Heart left ventricle (tissue), 16 donors: ENCODE results near the gene NVL. TPM values are rescaled to one million over a fixed set of nuclear protein-coding genes. Genes with fewer than 3 reads are reported as not detected.

Source experiments
- ATAC-seq, 4 donors: fragments of 200-7000 bp; cut with Tn5 transposase; one replicate each; pipeline ENCODE4 v1.9.1; 2020 to 2022; ENCODE audit warnings: moderate library complexity in 4 of 4, mild to moderate bottlenecking in 3 of 4, moderate number of reproducible peaks in 1 of 4
- DNase-seq, 5 donors: peaks; one replicate each; pipeline ENCODE4 v3.0.0-alpha.2; 2020
- H3K27ac ChIP-seq, 12 donors: fragments of 200-600 bp; sonication (generic) in 4 of 12; one replicate each; pipeline versions ENCODE4 v1.5.0 to v1.8.0; 2016 to 2022; ENCODE audit warnings: mild to moderate bottlenecking in 2 of 12
- H3K27me3 ChIP-seq, 9 donors: fragments of 200-600 bp; sonication (generic) in 2 of 9; one replicate each; pipeline versions ENCODE4 v1.5.1 to v1.8.0; 2016 to 2022; ENCODE audit warnings: mild to moderate bottlenecking in 3 of 9
- H3K36me3 ChIP-seq, 9 donors: fragments of 200-600 bp; sonication (generic) in 2 of 9; one replicate each; pipeline versions ENCODE4 v1.5.0 to v1.8.0; 2018 to 2022; ENCODE audit warnings: mild to moderate bottlenecking in 2 of 9
- H3K4me1 ChIP-seq, 12 donors: fragments of 200-600 bp; sonication (generic) in 4 of 12; one replicate each; pipeline versions ENCODE4 v1.5.0 to v1.8.0; 2016 to 2022; ENCODE audit warnings: mild to moderate bottlenecking in 3 of 12
- H3K4me3 ChIP-seq, 12 donors: fragments of 200-600 bp; sonication (generic) in 4 of 12; one replicate each; pipeline versions ENCODE4 v1.5.0 to v1.8.0; 2017 to 2022; ENCODE audit warnings: mild to moderate bottlenecking in 9 of 12, moderate library complexity in 4 of 12
- H3K9me3 ChIP-seq, 12 donors: fragments of 200-600 bp; sonication (generic) in 4 of 12; one replicate each; pipeline versions ENCODE4 v1.5.0 to v1.8.0; 2016 to 2022; ENCODE audit warnings: mild to moderate bottlenecking in 1 of 12
- POLR2A ChIP-seq, 2 donors: fragments of 450-650 bp; IDR thresholded peaks; one replicate each; pipeline ENCODE4 v1.6.1; 2017; ENCODE audit warnings: antibody characterized with exemption in 2 of 2, mild to moderate bottlenecking in 2 of 2, moderate library complexity in 2 of 2
- WGBS, 4 donors: extraction: QIAGEN DNeasy Blood & Tissue Kit in 2 of 4; methylation state at CpG; one replicate each; pipeline versions ENCODE4 v1.1.5 to v1.1.7; 2013 to 2018; 5-methylcytosine and 5-hydroxymethylcytosine counted together
- intact Hi-C, 10 donors: fragments of 100-400 bp; cut with DNase I; formaldehyde crosslinking; loops; one replicate each; pipeline versions ENCODE4 v1.11.1 to v1.14.2; 2022
- polyA plus RNA-seq, 2 donors: library from polyadenylated mRNA; stranded (reverse); fragments of 200-250 nt; gene quantifications; one replicate each; pipeline ENCODE4 v1.2.3, GENCODE V29; 2013
- total RNA-seq, 9 donors: library from RNA; depleted of rRNA in 2 of 9; stranded (reverse); fragments of >200 nt in 2 of 9; fragmentation: NEBNext Ultra II Directional in 3 of 9; extraction: Animal tissue kit (Norgen Biotek cat#: 25700) in 3 of 9; gene quantifications; one replicate each; pipeline versions ENCODE4 v1.1.0 to v1.2.4, GENCODE V29; 2016 to 2023
- TF ChIP-seq, protein P1 (sequence below), 12 donors: fragments of 200-600 bp; sonication (generic) in 4 of 12; IDR thresholded peaks; one replicate each; pipeline versions ENCODE4 v1.5.0 to v1.8.0; 2018 to 2022; ENCODE audit warnings: antibody characterized with exemption in 12 of 12, mild to moderate bottlenecking in 5 of 12
- donor health status: ischemic (EF 13 %, LVEDD 7.1; RV severe dilation, severe dysfunction).
- donor health status: healthy with polysubstance abuse.
- donor health status: DM: no; HTN: yes; CAD: no.
- donor health status: DM: no; HTN: no; CAD: no.
- donor health status: ischemic (EF 25% LVEDD 6.9; RV normal size, moderate dysfunction).
- donor health status: ischemic (EF 25% LVEDD 5.7; RV mildly dilated, moderate dysfunction).
- donor health status: healthy.
- donor health status: DM: yes; HTN: yes; CAD: no.
- donor health status: ischemic (EF 35%, LVEDD 5.7; RV mildly dilated, moderate dysfunction).
- donor health status: nonischemic (EF 11% LVEDD 7.7; RV severe dilation, severe dysfunction).
- donor health status: DM: yes; HTN: yes; CAD: no.
- donor health status: PGD.
- donor health status: ischemic (EF 29% LVEDD 5.4; RV normal size, mild dysfunction).
- donor health status: nonischemic (EF 23%, LVEDD 6.1; RV moderate dilation, normal function).

The NVL gene
- total and polyA plus RNA-seq, 11 donors: 4.8 to 14.8 (median 9.3) TPM

DNA sequence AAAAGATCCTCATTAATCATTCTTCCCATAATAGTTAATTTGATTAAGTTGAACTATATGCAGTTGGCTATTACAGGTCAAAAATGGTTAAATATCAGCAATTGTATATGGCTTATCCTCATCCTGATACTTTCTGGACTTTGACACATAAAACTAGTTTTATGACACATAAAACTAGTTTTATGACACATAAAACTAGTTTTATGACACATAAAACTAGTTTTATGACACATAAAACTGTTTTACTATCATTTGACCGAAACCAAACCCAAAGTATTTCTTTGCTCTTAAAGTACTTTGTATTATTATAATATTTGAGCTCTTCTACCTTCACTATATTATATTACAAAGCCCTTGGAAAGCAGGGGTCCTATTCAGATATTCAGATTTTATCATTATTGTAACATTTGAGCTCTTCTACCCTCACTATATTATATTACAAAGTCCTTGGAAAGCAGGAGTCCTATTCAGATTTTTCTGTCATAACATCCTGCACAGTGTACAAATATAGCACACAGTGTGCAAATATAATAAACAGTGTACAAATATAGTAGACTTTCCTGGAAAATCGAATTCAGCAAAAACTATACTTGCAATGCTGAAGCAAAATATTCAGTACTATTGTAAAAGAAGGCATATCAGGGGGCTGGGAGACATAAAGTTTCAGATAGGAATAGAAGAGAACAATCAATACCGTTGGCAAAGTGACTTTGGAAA is 53.0 kb downstream of the NVL start:
- H3K4me1 ChIP-seq: no peaks in the 10 kb centered on the region
- no peak for ATAC-seq
- no peak for TF ChIP-seq POLR2A (IDR thresholded peaks at IDR 0.05)
- TF ChIP-seq, protein P1, sequence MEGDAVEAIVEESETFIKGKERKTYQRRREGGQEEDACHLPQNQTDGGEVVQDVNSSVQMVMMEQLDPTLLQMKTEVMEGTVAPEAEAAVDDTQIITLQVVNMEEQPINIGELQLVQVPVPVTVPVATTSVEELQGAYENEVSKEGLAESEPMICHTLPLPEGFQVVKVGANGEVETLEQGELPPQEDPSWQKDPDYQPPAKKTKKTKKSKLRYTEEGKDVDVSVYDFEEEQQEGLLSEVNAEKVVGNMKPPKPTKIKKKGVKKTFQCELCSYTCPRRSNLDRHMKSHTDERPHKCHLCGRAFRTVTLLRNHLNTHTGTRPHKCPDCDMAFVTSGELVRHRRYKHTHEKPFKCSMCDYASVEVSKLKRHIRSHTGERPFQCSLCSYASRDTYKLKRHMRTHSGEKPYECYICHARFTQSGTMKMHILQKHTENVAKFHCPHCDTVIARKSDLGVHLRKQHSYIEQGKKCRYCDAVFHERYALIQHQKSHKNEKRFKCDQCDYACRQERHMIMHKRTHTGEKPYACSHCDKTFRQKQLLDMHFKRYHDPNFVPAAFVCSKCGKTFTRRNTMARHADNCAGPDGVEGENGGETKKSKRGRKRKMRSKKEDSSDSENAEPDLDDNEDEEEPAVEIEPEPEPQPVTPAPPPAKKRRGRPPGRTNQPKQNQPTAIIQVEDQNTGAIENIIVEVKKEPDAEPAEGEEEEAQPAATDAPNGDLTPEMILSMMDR (IDR thresholded peaks at IDR 0.05): no peak

DNA sequence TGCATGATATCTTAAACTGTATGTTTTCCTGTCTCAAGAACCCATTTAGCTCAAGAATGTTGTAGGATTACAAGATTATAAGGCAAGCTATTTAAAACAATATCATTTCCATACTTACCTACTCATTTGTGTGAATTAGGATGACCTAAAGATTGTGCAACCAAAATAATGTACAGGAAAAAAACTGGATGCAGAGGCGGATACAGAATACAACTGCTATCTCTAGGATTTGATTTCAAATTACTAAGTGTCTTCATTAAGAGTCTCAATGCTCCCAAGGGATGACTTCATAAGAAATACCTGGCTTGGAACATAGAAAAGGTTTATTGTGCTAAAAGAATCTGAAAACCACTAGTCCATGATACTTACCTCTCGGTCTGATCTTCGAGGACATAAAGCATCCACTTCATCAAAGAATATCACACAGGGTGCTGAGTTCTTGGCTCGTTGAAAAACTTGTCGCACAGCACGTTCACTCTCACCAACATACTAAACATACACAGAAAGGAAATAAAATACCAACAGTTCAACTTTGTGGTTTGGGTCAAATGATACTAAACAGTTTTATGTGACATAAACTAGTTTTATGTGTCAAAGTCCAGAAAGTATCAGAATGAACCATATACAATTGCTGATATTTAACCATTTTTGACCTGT is 54.9 kb downstream of the NVL start:
- TF ChIP-seq, protein P1 (IDR thresholded peaks at IDR 0.05): no peak
- TF ChIP-seq POLR2A (IDR thresholded peaks at IDR 0.05): no peak
- peaks cover 0 to 78% (median 50%) of the 10 kb centered on the region in 9 donors for H3K36me3 ChIP-seq
- H3K27me3 ChIP-seq: no peaks in the 10 kb centered on the region
- no peaks in the 10 kb centered on the region for H3K9me3 ChIP-seq
- intact Hi-C loops: no loop called here
- 93 to 95% (median 95%) methylated on average over 6 of the region's 6 CpGs for WGBS, 4 donors
- DNase-seq (no peak), ATAC-seq (no peak)
- no peak overlapping the region for H3K4me3 ChIP-seq
- H3K27ac ChIP-seq: no peak overlapping the region
- no peaks in the 10 kb centered on the region for H3K4me1 ChIP-seq

More for the DNA sequence above, 53.0 kb downstream of the NVL start:
- intact Hi-C loops: no loop called here
- H3K36me3 ChIP-seq: peaks cover 0 to 78% (median 55%) of the 10 kb centered on the region in 9 donors
- H3K27ac ChIP-seq: no peak overlapping the region
- DNase-seq: no peak
- H3K27me3 ChIP-seq: no peaks in the 10 kb centered on the region
- WGBS, 4 donors: 78 to 88% (median 80%) methylated on average over 3 of the region's 3 CpGs
- no peak overlapping the region for H3K4me3 ChIP-seq
- H3K9me3 ChIP-seq: no peaks in the 10 kb centered on the region

DNA sequence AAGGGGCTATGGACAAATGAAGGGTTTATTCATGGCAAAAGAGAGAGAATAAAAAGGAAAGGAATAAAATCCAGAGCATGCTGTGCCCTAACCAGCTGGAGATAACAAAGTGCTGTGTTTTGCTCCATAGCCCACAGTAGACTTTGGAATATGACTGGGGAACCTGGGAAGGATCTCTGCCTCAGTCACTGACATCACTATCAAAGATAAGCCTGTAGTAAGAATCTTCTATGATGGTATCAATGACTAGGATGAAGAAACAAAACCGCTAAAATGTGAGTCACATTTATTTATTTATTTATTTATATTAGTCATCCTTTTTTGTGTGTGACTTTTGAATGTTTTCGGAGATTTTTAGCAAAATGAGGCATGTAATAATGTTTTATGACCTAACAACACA is 56.3 kb downstream of the NVL start:
- Histone ChIP-seq H3K4me3 (no peak overlapping the region), H3K4me1 (no peaks in the 10 kb centered on the region), H3K27me3 (no peaks in the 10 kb centered on the region), H3K27ac (no peak overlapping the region), H3K9me3 (no peaks in the 10 kb centered on the region), H3K36me3 (peaks cover 0 to 74% (median 35%) of the 10 kb centered on the region in 9 donors)
- DNase-seq (no peak), ATAC-seq (no peak)
- TF ChIP-seq POLR2A (IDR thresholded peaks at IDR 0.05): no peak
- TF ChIP-seq, protein P1 (IDR thresholded peaks at IDR 0.05): no peak
- 94 to 98% (median 96%) methylated on average over 2 of the region's 2 CpGs for WGBS, 4 donors
- intact Hi-C loops: no loop called here

DNA sequence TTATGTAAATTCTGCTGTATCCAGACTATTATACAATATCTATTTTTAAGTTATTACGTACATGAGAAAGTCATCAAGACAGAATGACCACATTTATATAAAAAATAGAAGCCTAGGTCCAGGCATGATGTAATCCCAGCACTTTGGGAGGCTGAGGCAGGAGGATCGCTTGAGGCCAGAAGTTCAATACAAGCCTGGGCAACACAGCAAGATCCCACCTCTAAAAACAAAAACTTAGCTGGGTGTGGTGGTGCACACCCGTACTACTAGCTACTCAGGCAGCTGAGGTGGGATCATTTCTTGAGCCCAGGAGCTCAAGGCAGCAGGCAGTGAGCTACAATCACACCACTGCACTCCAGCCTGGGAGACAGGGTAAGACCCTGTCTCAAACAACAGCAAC is 58.9 kb downstream of the NVL start:
- DNase-seq (no peak), ATAC-seq (no peak)
- peaks cover 0 to 85% (median 53%) of the 10 kb centered on the region in 9 donors for H3K36me3 ChIP-seq
- H3K9me3 ChIP-seq: no peaks in the 10 kb centered on the region
- intact Hi-C loops: no loop called here
- no peak overlapping the region for H3K4me3 ChIP-seq
- no peaks in the 10 kb centered on the region for H3K4me1 ChIP-seq
- no peaks in the 10 kb centered on the region for H3K27me3 ChIP-seq
- H3K27ac ChIP-seq: no peak overlapping the region
- TF ChIP-seq POLR2A (IDR thresholded peaks at IDR 0.05): no peak
- TF ChIP-seq, protein P1 (IDR thresholded peaks at IDR 0.05): no peak
- 81 to 99% (median 96%) methylated on average over 3 of the region's 3 CpGs for WGBS, 4 donors
